Activated naive CD4-positive, alpha-beta T cell treated with anti-CD3 and anti-CD28 coated beads, Interleukin-2, amount 50 U/mL, for 72 hours (primary cell): Measurements from ENCODE around the gene CDC20B. TPM values are rescaled to one million over a fixed set of nuclear protein-coding genes. Genes with fewer than 3 reads are reported as not detected.
A peak's percentile ranks its signal among the peaks of the same experiment; 100 is the strongest.

Experiments
- ATAC-seq, 2 donors: fragments of 150-1000 bp; cut with Tn5 transposase; 2 replicates each; pipeline ENCODE4 v1.10.0; 2021; ENCODE audit warnings: mild to moderate bottlenecking in 2 of 2, moderate library complexity in 2 of 2
- DNase-seq, 2 donors: peaks; one replicate each; pipeline ENCODE4 v3.0.0; 2021 to 2022; ENCODE audit warnings: low spot score in 2 of 2
- H3K27ac Mint-ChIP-seq, 2 donors: one replicate each; pipeline ENCODE4 v1.8.0; 2022; ENCODE audit warnings: mild to moderate bottlenecking in 2 of 2, mixed read lengths in 2 of 2
- H3K36me3 Mint-ChIP-seq, 2 donors: one replicate each; pipeline ENCODE4 v1.8.0; 2022; ENCODE audit warnings: mixed read lengths in 2 of 2
- H3K9me3 Mint-ChIP-seq, 2 donors: one replicate each; pipeline ENCODE4 v1.8.0; 2022; ENCODE audit warnings: mixed read lengths in 2 of 2
- total RNA-seq, 2 donors: library from RNA; stranded (reverse); gene quantifications; one replicate each; pipeline ENCODE4 v1.2.3, GENCODE V29; 2022

CDC20B gene
- total RNA-seq, 2 donors from 2014 or later = not detected

- Mint-ChIP-seq H3K27ac (no peak overlapping the region), H3K9me3 (no peaks in the 10 kb centered on the region), H3K36me3 (peaks cover 5 to 8% of the 10 kb centered on the region in 2 donors)
- ATAC-seq (peak; percentile 3 to 11), DNase-seq (no peak)
These were observed 782 bp upstream of the CDC20B start for GRCh38 chr5:55173687-55174230.

- H3K27ac Mint-ChIP-seq = no peak overlapping the region
- H3K9me3 Mint-ChIP-seq = no peaks in the 10 kb centered on the region
- peaks cover under 1 to 8% of the 10 kb centered on the region in 2 donors for H3K36me3 Mint-ChIP-seq
- ATAC-seq (peak; percentile 60 to 66), DNase-seq (peak in 1 of 2 donors; percentile 57)
These were observed 702 bp downstream of the CDC20B start for GRCh38 chr5:55172051-55172899.

GRCh38 chr5:55171471-55171870 is 1.5 kb downstream of the CDC20B start:
- H3K9me3 Mint-ChIP-seq = no peaks in the 10 kb centered on the region
- ATAC-seq = no peak
- DNase-seq = no peak
- H3K36me3 Mint-ChIP-seq = peaks cover 0 to 8% of the 10 kb centered on the region in 2 donors
- H3K27ac Mint-ChIP-seq = no peak overlapping the region

- Mint-ChIP-seq H3K9me3 (no peaks in the 10 kb centered on the region), H3K36me3 (no peaks in the 10 kb centered on the region), H3K27ac (no peak overlapping the region)
- ATAC-seq (no peak), DNase-seq (no peak)
These were observed 10.3 kb downstream of the CDC20B start for GRCh38 chr5:55162666-55163065.

- peaks cover 0 to 5% of the 10 kb centered on the region in 2 donors for H3K36me3 Mint-ChIP-seq
- ATAC-seq (no peak), DNase-seq (no peak)
- H3K9me3 Mint-ChIP-seq = no peaks in the 10 kb centered on the region
- H3K27ac Mint-ChIP-seq = no peak overlapping the region
These were observed 12.3 kb downstream of the CDC20B start for GRCh38 chr5:55160493-55161209.

GRCh38 chr5:55159763-55160492 is 13.0 kb downstream of the CDC20B start, which contains the start of gene GPX8:
Gene GPX8 (plus strand): TSS chr5:55160171. CDS start chr5:55160193, 22 bp downstream.
- no peaks in the 10 kb centered on the region for H3K9me3 Mint-ChIP-seq
- peak in 1 of 2 donors; percentile 72 for ATAC-seq
- no peak within 1 kb of the TSS for H3K27ac Mint-ChIP-seq
- peak in 1 of 2 donors; percentile 50 for DNase-seq
- peaks cover 0 to 6% of the 10 kb centered on the region in 2 donors for H3K36me3 Mint-ChIP-seq

- H3K36me3 Mint-ChIP-seq = peaks cover 0 to 6% of the 10 kb centered on the region in 2 donors
- ATAC-seq = no peak
These were observed 18.1 kb downstream of the CDC20B start for GRCh38 chr5:55154873-55155272.

GRCh38 chr5:55151923-55152842 is 20.8 kb downstream of the CDC20B start:
- ATAC-seq (no peak), DNase-seq (no peak)
- Mint-ChIP-seq H3K9me3 (no peaks in the 10 kb centered on the region), H3K27ac (no peak overlapping the region), H3K36me3 (peaks cover 0 to 6% of the 10 kb centered on the region in 2 donors)

More at GRCh38 chr5:55154873-55155272, 18.1 kb downstream of the CDC20B start:
- H3K27ac Mint-ChIP-seq = no peak overlapping the region
- no peak for DNase-seq
- no peaks in the 10 kb centered on the region for H3K9me3 Mint-ChIP-seq

- DNase-seq (no peak), ATAC-seq (no peak)
- H3K9me3 Mint-ChIP-seq = no peaks in the 10 kb centered on the region
- no peak overlapping the region for H3K27ac Mint-ChIP-seq
- no peaks in the 10 kb centered on the region for H3K36me3 Mint-ChIP-seq
These were observed 23.6 kb downstream of the CDC20B start for GRCh38 chr5:55149308-55149795.

- Mint-ChIP-seq H3K27ac (no peak overlapping the region), H3K36me3 (no peaks in the 10 kb centered on the region), H3K9me3 (no peaks in the 10 kb centered on the region)
- ATAC-seq (peak; percentile 91 to 97), DNase-seq (peak; percentile 75 to 83)
These were observed 26.3 kb downstream of the CDC20B start for GRCh38 chr5:55146543-55147151.

GRCh38 chr5:55146080-55146479 is 26.9 kb downstream of the CDC20B start:
- Mint-ChIP-seq H3K9me3 (no peaks in the 10 kb centered on the region), H3K36me3 (no peaks in the 10 kb centered on the region), H3K27ac (no peak overlapping the region)
- DNase-seq (no peak), ATAC-seq (no peak)

GRCh38 chr5:55143624-55144023 is 29.4 kb downstream of the CDC20B start:
- H3K36me3 Mint-ChIP-seq = no peaks in the 10 kb centered on the region
- DNase-seq (no peak), ATAC-seq (no peak)
- H3K27ac Mint-ChIP-seq = no peak overlapping the region
- no peaks in the 10 kb centered on the region for H3K9me3 Mint-ChIP-seq

GRCh38 chr5:55141945-55142690 is 30.9 kb downstream of the CDC20B start:
- no peak overlapping the region for H3K27ac Mint-ChIP-seq
- peak; percentile 28 to 39 for ATAC-seq
- no peaks in the 10 kb centered on the region for H3K9me3 Mint-ChIP-seq
- no peak for DNase-seq
- no peaks in the 10 kb centered on the region for H3K36me3 Mint-ChIP-seq

- ATAC-seq (no peak), DNase-seq (no peak)
- Mint-ChIP-seq H3K36me3 (no peaks in the 10 kb centered on the region), H3K27ac (no peak overlapping the region), H3K9me3 (no peaks in the 10 kb centered on the region)
These were observed 31.9 kb downstream of the CDC20B start for GRCh38 chr5:55140908-55141665.
